ENCODE results near the gene PCNX1.
"Not testable (repeated sequence)": the region's sequence is repeated elsewhere in the genome, so short reads cannot be mapped to it uniquely, and the experiment has no call there.

The PCNX1 gene

GRCh38 chr14:71013551-71014192 lies 106.4 kb downstream of the PCNX1 start:
- no peak overlapping the region for H3K4me3 ChIP-seq (replicated peaks; ENCODE audit: insufficient read depth, low read length)
- DNase-seq (ENCODE audit: low read depth in 1 of 2, low spot score in 1 of 2), result no peak
- no peak overlapping the region for H3K27ac ChIP-seq (replicated peaks)
- H3K27me3 ChIP-seq (ENCODE audit: insufficient read depth, poor library complexity, severe bottlenecking), result no peaks in the 10 kb centered on the region
- no peak for TF ChIP-seq CTCF (IDR thresholded peaks at IDR 0.05; ENCODE audit: insufficient read depth, low read length)
- no peak for TF ChIP-seq GABPA (IDR thresholded peaks at IDR 0.05; ENCODE audit: low read depth)
- TF ChIP-seq POLR2AphosphoS5 (IDR thresholded peaks at IDR 0.05; ENCODE audit: low read depth), result no peak
- TF ChIP-seq REST (IDR thresholded peaks at IDR 0.05; ENCODE audit: insufficient replicate concordance, low read depth), result no peak
- TF ChIP-seq SPI1 (IDR thresholded peaks at IDR 0.05; ENCODE audit: borderline replicate concordance, low read depth), result no peak

- H3K27me3 ChIP-seq (ENCODE audit: insufficient read depth, poor library complexity, severe bottlenecking); DNase-seq (ENCODE audit: low read depth in 1 of 2, low spot score in 1 of 2); H3K4me3 ChIP-seq (replicated peaks; ENCODE audit: insufficient read depth, low read length); H3K27ac ChIP-seq (replicated peaks): not testable (repeated sequence)
Measured at GRCh38 chr14:71019917-71020316, 112.7 kb downstream of the PCNX1 start.

GRCh38 chr14:71021347-71022011 lies 114.2 kb downstream of the PCNX1 start:
- no peak for TF ChIP-seq SPI1 (IDR thresholded peaks at IDR 0.05; ENCODE audit: borderline replicate concordance, low read depth)
- TF ChIP-seq POLR2AphosphoS5 (IDR thresholded peaks at IDR 0.05; ENCODE audit: low read depth), result no peak
- no peak for TF ChIP-seq REST (IDR thresholded peaks at IDR 0.05; ENCODE audit: insufficient replicate concordance, low read depth)
- TF ChIP-seq CTCF (IDR thresholded peaks at IDR 0.05; ENCODE audit: insufficient read depth, low read length), result no peak
- no peak for TF ChIP-seq GABPA (IDR thresholded peaks at IDR 0.05; ENCODE audit: low read depth)
- Histone ChIP-seq H3K27me3 (ENCODE audit: insufficient read depth, poor library complexity, severe bottlenecking) (no peaks in the 10 kb centered on the region), H3K27ac (replicated peaks) (no peak overlapping the region), H3K4me3 (replicated peaks; ENCODE audit: insufficient read depth, low read length) (no peak overlapping the region)
- DNase-seq (ENCODE audit: low read depth in 1 of 2, low spot score in 1 of 2), result no peak

GRCh38 chr14:71022012-71022869 lies 115.0 kb downstream of the PCNX1 start:
- no peak overlapping the region for H3K27ac ChIP-seq (replicated peaks)
- no peaks in the 10 kb centered on the region for H3K27me3 ChIP-seq (ENCODE audit: insufficient read depth, poor library complexity, severe bottlenecking)
- TF ChIP-seq REST (IDR thresholded peaks at IDR 0.05; ENCODE audit: insufficient replicate concordance, low read depth) (no peak), CTCF (IDR thresholded peaks at IDR 0.05; ENCODE audit: insufficient read depth, low read length) (no peak), SPI1 (IDR thresholded peaks at IDR 0.05; ENCODE audit: borderline replicate concordance, low read depth) (no peak), POLR2AphosphoS5 (IDR thresholded peaks at IDR 0.05; ENCODE audit: low read depth) (no peak), GABPA (IDR thresholded peaks at IDR 0.05; ENCODE audit: low read depth) (no peak)
- no peak for DNase-seq (ENCODE audit: low read depth in 1 of 2, low spot score in 1 of 2)
- H3K4me3 ChIP-seq (replicated peaks; ENCODE audit: insufficient read depth, low read length), result no peak overlapping the region
